ENCODE results near the gene SFTPA1.
"Not testable (repeated sequence)": the region's sequence is repeated elsewhere in the genome, so short reads cannot be mapped to it uniquely, and the experiment has no call there.

SFTPA1 gene

GRCh38 chr10:79608505-79609375, 2.0 kb upstream of the SFTPA1 start:
- DNase-seq (ENCODE audit: extremely low read depth in 1 of 2, low read depth in 1 of 2), result no peak

DNA sequence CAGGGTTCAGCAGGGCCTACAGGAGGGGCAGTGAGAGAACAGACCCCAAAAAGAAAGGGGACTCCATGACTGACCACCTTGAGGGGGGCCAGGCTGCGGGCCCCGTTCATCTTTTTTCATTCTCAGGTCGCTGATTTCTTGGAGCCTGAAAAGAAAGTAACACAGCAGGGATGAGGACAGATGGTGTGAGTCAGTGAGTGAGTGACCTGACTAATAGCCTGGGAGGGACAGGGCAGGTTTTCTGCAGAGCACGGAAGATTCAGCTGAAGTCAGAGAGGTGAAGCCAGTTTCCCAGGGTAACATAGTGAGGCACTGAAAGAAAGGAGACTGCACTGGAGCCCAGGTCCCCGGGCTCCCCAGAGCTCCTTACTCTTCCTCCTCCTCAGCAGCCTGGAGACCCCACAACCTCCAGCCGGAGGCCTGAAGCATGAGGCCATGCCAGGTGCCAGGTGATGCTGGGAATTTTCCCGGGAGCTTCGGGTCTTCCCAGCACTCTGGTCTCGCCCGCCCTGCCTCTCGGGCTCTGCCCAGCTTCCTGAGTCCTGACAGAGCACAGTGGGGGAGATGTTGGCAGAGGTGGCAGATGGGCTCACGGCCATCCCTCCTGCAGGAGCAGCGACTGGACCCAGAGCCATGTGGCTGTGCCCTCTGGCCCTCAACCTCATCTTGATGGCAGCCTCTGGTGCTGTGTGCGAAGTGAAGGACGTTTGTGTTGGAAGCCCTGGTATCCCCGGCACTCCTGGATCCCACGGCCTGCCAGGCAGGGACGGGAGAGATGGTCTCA, 646 bp downstream of the SFTPA1 start:
- not testable (repeated sequence) for DNase-seq (ENCODE audit: extremely low read depth in 1 of 2, low read depth in 1 of 2)

- DNase-seq (ENCODE audit: extremely low read depth in 1 of 2, low read depth in 1 of 2), result no peak
These were observed 4.8 kb downstream of the SFTPA1 start for GRCh38 chr10:79615577-79615976.

GRCh38 chr10:79616164-79616563, 5.4 kb downstream of the SFTPA1 start:
- no peak for DNase-seq (ENCODE audit: extremely low read depth in 1 of 2, low read depth in 1 of 2)

DNA sequence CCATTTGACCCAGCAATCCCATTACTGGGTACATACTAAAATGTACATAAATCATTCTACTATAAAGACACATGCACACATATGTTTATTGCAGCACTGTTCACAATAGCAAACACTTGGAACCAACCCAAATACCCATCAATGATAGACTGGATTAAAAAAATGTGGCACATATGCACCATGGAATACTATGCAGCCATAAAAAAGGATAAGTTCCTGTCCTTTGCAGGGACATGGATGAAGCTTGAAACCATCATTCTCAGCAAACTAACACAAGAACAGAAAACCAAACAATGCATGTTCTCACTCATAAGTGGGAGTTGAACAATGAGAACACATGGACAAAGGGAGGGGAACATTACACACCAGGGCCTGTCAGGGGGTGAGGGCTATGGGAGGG, 12.9 kb downstream of the SFTPA1 start:
- not testable (repeated sequence) for DNase-seq (ENCODE audit: extremely low read depth in 1 of 2, low read depth in 1 of 2)

DNA sequence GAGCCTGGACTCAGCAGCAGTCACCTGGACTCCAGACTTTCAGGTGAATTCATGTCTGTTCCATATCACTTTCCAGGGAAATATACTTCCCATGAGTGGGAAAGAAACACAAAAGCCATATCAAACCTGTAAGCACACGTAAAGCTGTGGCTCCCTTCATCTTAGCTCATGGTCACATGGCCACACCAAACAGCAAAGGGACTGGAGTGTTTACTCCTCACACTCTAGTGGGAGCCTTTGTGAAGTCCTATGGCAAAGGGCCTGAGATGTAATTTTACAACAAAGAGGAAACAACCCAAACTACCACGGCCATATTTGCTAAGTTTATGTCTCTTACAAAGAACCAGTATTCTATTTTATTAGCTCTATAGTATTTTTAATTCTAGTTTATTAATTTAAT, 16.3 kb downstream of the SFTPA1 start:
- DNase-seq (ENCODE audit: extremely low read depth in 1 of 2, low read depth in 1 of 2), result no peak

DNA sequence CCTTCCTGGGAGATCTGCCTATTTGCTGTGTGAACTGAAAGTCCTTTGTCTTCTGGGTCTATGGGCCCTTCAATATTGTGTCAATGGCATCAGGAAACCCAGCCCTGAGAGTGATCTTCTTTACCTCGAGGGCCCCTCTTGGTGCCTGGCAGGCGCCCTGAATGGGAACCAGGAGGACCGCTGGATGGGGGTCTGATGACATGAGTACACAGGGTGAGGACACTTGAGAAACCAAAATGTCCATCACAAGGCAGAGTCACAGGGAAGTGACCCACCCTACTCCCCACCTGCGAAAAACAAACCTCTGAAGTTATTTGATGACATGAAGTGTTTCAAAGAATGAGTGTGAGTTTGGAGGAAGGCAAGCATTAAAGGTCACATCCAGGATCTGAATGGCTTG, 17.3 kb downstream of the SFTPA1 start:
- no peak for DNase-seq (ENCODE audit: extremely low read depth in 1 of 2, low read depth in 1 of 2)

- DNase-seq (ENCODE audit: extremely low read depth in 1 of 2, low read depth in 1 of 2), result no peak
These were observed 18.5 kb downstream of the SFTPA1 start for GRCh38 chr10:79628988-79629954.

GRCh38 chr10:79629955-79630327, 19.2 kb downstream of the SFTPA1 start:
- no peak for DNase-seq (ENCODE audit: extremely low read depth in 1 of 2, low read depth in 1 of 2)

GRCh38 chr10:79636654-79637199, 26.0 kb downstream of the SFTPA1 start:
- DNase-seq (ENCODE audit: extremely low read depth in 1 of 2, low read depth in 1 of 2), result not testable (repeated sequence)

DNA sequence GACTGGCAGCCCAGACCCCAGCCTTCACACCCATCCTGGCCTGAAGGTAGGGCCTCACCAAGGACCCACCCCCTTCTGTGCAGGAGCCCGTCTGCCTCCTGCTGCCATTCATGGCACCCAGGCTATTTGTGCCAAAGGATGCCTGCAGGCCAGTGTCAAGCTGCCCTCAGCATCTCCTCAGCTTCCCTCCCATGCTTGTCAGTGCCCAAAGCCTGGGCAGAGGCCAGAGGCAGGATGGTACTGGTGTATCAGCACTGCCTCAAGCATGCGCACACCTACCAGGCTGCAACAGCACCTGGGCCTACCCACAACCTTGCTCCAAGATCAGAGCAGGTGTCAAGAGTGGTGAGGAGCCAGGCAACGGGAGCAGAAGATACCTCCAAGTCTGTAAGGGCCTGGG, 27.6 kb downstream of the SFTPA1 start:
- DNase-seq (ENCODE audit: extremely low read depth in 1 of 2, low read depth in 1 of 2), result no peak

GRCh38 chr10:79652695-79653094, 42.0 kb downstream of the SFTPA1 start:
- DNase-seq (ENCODE audit: extremely low read depth in 1 of 2, low read depth in 1 of 2), result not testable (repeated sequence)

DNA sequence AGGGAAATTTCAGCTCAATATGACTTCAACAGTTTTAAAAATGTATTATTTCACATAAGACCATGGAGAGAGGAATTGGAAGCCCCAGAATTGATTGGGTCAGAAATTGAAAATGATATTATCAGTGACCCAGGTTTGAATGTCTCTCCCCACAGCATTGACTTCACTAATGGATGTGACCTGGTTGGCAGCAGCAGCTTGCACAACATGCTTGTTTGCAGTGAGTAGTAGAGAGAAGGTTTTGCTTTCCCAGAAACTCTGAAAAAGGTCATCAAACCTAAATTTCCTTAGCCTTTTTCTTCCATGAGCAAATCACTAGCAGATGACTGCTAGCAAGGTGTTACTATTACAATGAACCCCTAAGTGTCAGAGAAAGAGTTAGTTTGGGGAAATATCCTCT, 52.5 kb downstream of the SFTPA1 start:
- not testable (repeated sequence) for DNase-seq (ENCODE audit: extremely low read depth in 1 of 2, low read depth in 1 of 2)

- not testable (repeated sequence) for DNase-seq (ENCODE audit: extremely low read depth in 1 of 2, low read depth in 1 of 2)
These were observed 53.9 kb downstream of the SFTPA1 start for GRCh38 chr10:79664686-79665085.
